ENCODE measurements around the gene SLC22A12.
"Not testable (repeated sequence)": the region's sequence is repeated elsewhere in the genome, so short reads cannot be mapped to it uniquely, and the experiment has no call there.

SLC22A12 gene

GRCh38 chr11:64559351-64560138 is 31.5 kb upstream of the SLC22A12 start:
- no peak for TF ChIP-seq CTCF (IDR thresholded peaks at IDR 0.05; ENCODE audit: poor library complexity, severe bottlenecking)
- Histone ChIP-seq H3K4me3 (ENCODE audit: severe bottlenecking) (no peak overlapping the region), H3K36me3 (ENCODE audit: low read depth) (no peaks in the 10 kb centered on the region), H3K4me1 (ENCODE audit: insufficient read depth, poor library complexity, severe bottlenecking) (no peaks in the 10 kb centered on the region), H3K27ac (ENCODE audit: poor library complexity, severe bottlenecking) (no peak overlapping the region), H3K9me3 (ENCODE audit: severe bottlenecking) (no peaks in the 10 kb centered on the region), H3K27me3 (ENCODE audit: insufficient read depth, poor library complexity, severe bottlenecking) (no peaks in the 10 kb centered on the region)
- no peak for ATAC-seq (ENCODE audit: low read depth)
- DNase-seq (ENCODE audit: low spot score) = peak; percentile 52

GRCh38 chr11:64560139-64560771 is 30.8 kb upstream of the SLC22A12 start:
- H3K9me3 ChIP-seq (ENCODE audit: severe bottlenecking) = no peaks in the 10 kb centered on the region
- H3K4me1 ChIP-seq (ENCODE audit: insufficient read depth, poor library complexity, severe bottlenecking) = no peaks in the 10 kb centered on the region
- no peak overlapping the region for H3K27ac ChIP-seq (ENCODE audit: poor library complexity, severe bottlenecking)
- TF ChIP-seq CTCF (IDR thresholded peaks at IDR 0.05; ENCODE audit: poor library complexity, severe bottlenecking) = no peak
- no peak overlapping the region for H3K4me3 ChIP-seq (ENCODE audit: severe bottlenecking)
- ATAC-seq (ENCODE audit: low read depth) (no peak), DNase-seq (ENCODE audit: low spot score) (peak; percentile 47)
- H3K27me3 ChIP-seq (ENCODE audit: insufficient read depth, poor library complexity, severe bottlenecking) = no peaks in the 10 kb centered on the region
- no peaks in the 10 kb centered on the region for H3K36me3 ChIP-seq (ENCODE audit: low read depth)

GRCh38 chr11:64560941-64561340 is 30.1 kb upstream of the SLC22A12 start:
- peak; percentile 34 for DNase-seq (ENCODE audit: low spot score)
- Histone ChIP-seq H3K36me3 (ENCODE audit: low read depth) (no peaks in the 10 kb centered on the region), H3K4me1 (ENCODE audit: insufficient read depth, poor library complexity, severe bottlenecking) (peaks cover under 1% of the 10 kb centered on the region), H3K9me3 (ENCODE audit: severe bottlenecking) (no peaks in the 10 kb centered on the region), H3K27me3 (ENCODE audit: insufficient read depth, poor library complexity, severe bottlenecking) (no peaks in the 10 kb centered on the region), H3K27ac (ENCODE audit: poor library complexity, severe bottlenecking) (no peak overlapping the region), H3K4me3 (ENCODE audit: severe bottlenecking) (no peak overlapping the region)
- TF ChIP-seq CTCF (IDR thresholded peaks at IDR 0.05; ENCODE audit: poor library complexity, severe bottlenecking) = no peak
- no peak for ATAC-seq (ENCODE audit: low read depth)

GRCh38 chr11:64561429-64561828 is 29.6 kb upstream of the SLC22A12 start:
- H3K9me3 ChIP-seq (ENCODE audit: severe bottlenecking); H3K36me3 ChIP-seq (ENCODE audit: low read depth); H3K27ac ChIP-seq (ENCODE audit: poor library complexity, severe bottlenecking); H3K27me3 ChIP-seq (ENCODE audit: insufficient read depth, poor library complexity, severe bottlenecking); ATAC-seq (ENCODE audit: low read depth); H3K4me1 ChIP-seq (ENCODE audit: insufficient read depth, poor library complexity, severe bottlenecking); H3K4me3 ChIP-seq (ENCODE audit: severe bottlenecking); DNase-seq (ENCODE audit: low spot score): not testable (repeated sequence)

- no peaks in the 10 kb centered on the region for H3K36me3 ChIP-seq (ENCODE audit: low read depth)
- H3K4me1 ChIP-seq (ENCODE audit: insufficient read depth, poor library complexity, severe bottlenecking) = peaks cover 3% of the 10 kb centered on the region
- no peak for TF ChIP-seq CTCF (IDR thresholded peaks at IDR 0.05; ENCODE audit: poor library complexity, severe bottlenecking)
- no peaks in the 10 kb centered on the region for H3K9me3 ChIP-seq (ENCODE audit: severe bottlenecking)
- ATAC-seq (ENCODE audit: low read depth) = no peak
- H3K27me3 ChIP-seq (ENCODE audit: insufficient read depth, poor library complexity, severe bottlenecking) = no peaks in the 10 kb centered on the region
- H3K27ac ChIP-seq (ENCODE audit: poor library complexity, severe bottlenecking) = no peak overlapping the region
- no peak for DNase-seq (ENCODE audit: low spot score)
- no peak overlapping the region for H3K4me3 ChIP-seq (ENCODE audit: severe bottlenecking)
These were observed 28.9 kb upstream of the SLC22A12 start for GRCh38 chr11:64561984-64562722.
